GM19239 (cell line): Measurements from ENCODE around the gene TRIM33.
"Not testable (repeated sequence)": the region's sequence is repeated elsewhere in the genome, so short reads cannot be mapped to it uniquely, and the experiment has no call there.

Experiments used
- DNase-seq: peaks from one replicate; pipeline ENCODE4 v3.0.0; 2011; ENCODE audit warnings: low spot score; ENCODE audit not compliant: insufficient read length
- FAIRE-seq: peaks from 2 replicates; lab custom pipeline; 2011; peaks lifted over from hg19 to GRCh38; lab: Jason Lieb, UNC

The TRIM33 gene

GRCh38 chr1:114431026-114431425, 80.0 kb downstream of the TRIM33 start:
- FAIRE-seq (no peak), DNase-seq (no peak)

- FAIRE-seq (no peak), DNase-seq (no peak)
These were observed 82.8 kb downstream of the TRIM33 start for GRCh38 chr1:114428083-114428754.

- DNase-seq, result no peak
- no peak for FAIRE-seq
These were observed 83.4 kb downstream of the TRIM33 start for GRCh38 chr1:114427612-114428011.

- FAIRE-seq (no peak), DNase-seq (no peak)
These were observed 87.5 kb downstream of the TRIM33 start for GRCh38 chr1:114423455-114423854.

- FAIRE-seq, DNase-seq: not testable (repeated sequence)
These were observed 92.1 kb downstream of the TRIM33 start for GRCh38 chr1:114418948-114419347.

GRCh38 chr1:114397601-114398000, 113.4 kb downstream of the TRIM33 start:
- no peak for DNase-seq
- FAIRE-seq, result no peak

- FAIRE-seq (no peak), DNase-seq (no peak)
These were observed 115.1 kb downstream of the TRIM33 start for GRCh38 chr1:114395863-114396262.

- no peak for DNase-seq
- FAIRE-seq, result no peak
These were observed 120.0 kb downstream of the TRIM33 start for GRCh38 chr1:114390960-114391359.

- FAIRE-seq (no peak), DNase-seq (no peak)
These were observed 120.6 kb downstream of the TRIM33 start for GRCh38 chr1:114390361-114390760.

- DNase-seq (no peak), FAIRE-seq (no peak)
These were observed 122.5 kb downstream of the TRIM33 start for GRCh38 chr1:114388432-114389003.

- not testable (repeated sequence) for DNase-seq, FAIRE-seq
These were observed 123.4 kb downstream of the TRIM33 start for GRCh38 chr1:114387585-114387984.

- FAIRE-seq, result no peak
- DNase-seq, result no peak
These were observed 124.0 kb downstream of the TRIM33 start for GRCh38 chr1:114387010-114387360.

- FAIRE-seq, result no peak
- DNase-seq, result no peak
These were observed 124.6 kb downstream of the TRIM33 start for GRCh38 chr1:114386129-114387009.

GRCh38 chr1:114384922-114385321, 126.1 kb downstream of the TRIM33 start:
- FAIRE-seq (no peak), DNase-seq (no peak)

GRCh38 chr1:114379987-114380386, 131.0 kb downstream of the TRIM33 start:
- DNase-seq (no peak), FAIRE-seq (no peak)

- no peak for DNase-seq
- FAIRE-seq, result no peak
These were observed 131.6 kb downstream of the TRIM33 start for GRCh38 chr1:114379358-114379757.

GRCh38 chr1:114377356-114377755, 133.6 kb downstream of the TRIM33 start:
- FAIRE-seq (no peak), DNase-seq (no peak)

- no peak for DNase-seq
These were observed 141.1 kb downstream of the TRIM33 start for GRCh38 chr1:114369930-114370329.

GRCh38 chr1:114369266-114369919, 141.6 kb downstream of the TRIM33 start:
- DNase-seq, FAIRE-seq: not testable (repeated sequence)

More at GRCh38 chr1:114369930-114370329, 141.1 kb downstream of the TRIM33 start:
- no peak for FAIRE-seq

GRCh38 chr1:114368560-114369255, 142.3 kb downstream of the TRIM33 start:
- DNase-seq, result no peak
- FAIRE-seq, result no peak
